ENCODE results near the gene CNKSR3. TPM values are rescaled to one million over a fixed set of nuclear protein-coding genes. Genes with fewer than 3 reads are reported as not detected.

Gene CNKSR3
- total and polyA plus RNA-seq, 2 of the 8 experiments (the other 6 are each of a cell fraction or from before 2014, with no cell fraction given) = 1.2 to 6.2 TPM

Small RNA genes within 50 kb of the gene (small RNA-seq; reads per million reads assigned to genes)
- gene AL357075.2 (ENCODE audit: insufficient read depth) = not detected

Other genes starting within 250 kb of the CNKSR3 start
- 0.44 and 0.78 TPM in 2 replicates for gene IPCEF1, start 153.9 kb downstream of the CNKSR3 start, total RNA-seq (2021; fragmentation: NEBNext Ultra II Directional; extraction: Animal tissue kit (Norgen Biotek cat#: 25700))
- 0.05 and 0.41 TPM in 2 replicates for gene IPCEF1, start 153.9 kb downstream of the CNKSR3 start, polyA plus RNA-seq (2011; rRNA removed)
- 45.5 and 46.3 TPM in 2 replicates for gene SCAF8, start 222.7 kb upstream of the CNKSR3 start, total RNA-seq (2021; fragmentation: NEBNext Ultra II Directional; extraction: Animal tissue kit (Norgen Biotek cat#: 25700))
- gene SCAF8, start 222.7 kb upstream of the CNKSR3 start, polyA plus RNA-seq (2011; rRNA removed) = 16.0 and 20.3 TPM in 2 replicates